Erythroblast (primary cell): Measurements from ENCODE around the gene CORO2B.

Experiments
- GATA1 ChIP-seq: IDR thresholded peaks from 2 replicates; pipeline ENCODE4 v1.6.1; 2011; ENCODE audit warnings: low read depth, mild to moderate bottlenecking, control low read depth, low read length, moderate library complexity
- POLR2A ChIP-seq: IDR thresholded peaks from 2 replicates; pipeline ENCODE4 v1.6.1; 2011; ENCODE audit warnings: mild to moderate bottlenecking, low read length

- TF ChIP-seq POLR2A (no peak), GATA1 (no peak)
Observed at GRCh38 chr15:68593828-68594532, 15.2 kb downstream of the CORO2B start.
